Measurements from ENCODE around the gene CCDC7.

DNA sequence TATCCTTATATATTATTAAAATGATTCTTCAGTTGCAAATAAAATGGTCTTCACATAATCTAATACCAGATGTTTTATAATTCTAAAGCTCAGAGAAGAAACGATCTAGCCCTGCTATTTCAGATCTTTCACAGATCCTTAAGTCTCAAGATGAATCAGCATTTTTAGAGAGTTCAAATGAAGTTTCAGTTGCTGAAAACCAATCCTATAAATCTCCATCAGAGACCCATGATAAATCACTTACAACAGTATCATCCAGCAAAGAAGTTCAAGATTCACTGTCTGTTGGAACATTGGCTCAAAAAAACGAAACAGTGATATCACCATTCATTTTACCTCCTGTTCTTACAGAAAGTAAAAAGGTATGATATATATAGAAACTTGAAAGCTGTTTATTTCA, 137.0 kb downstream of the CCDC7 start:
- TF ChIP-seq GATA2 (IDR thresholded peaks at IDR 0.05; ENCODE audit: low read depth, low read length) (no peak), GATA3 (IDR thresholded peaks at IDR 0.05; ENCODE audit: low read depth, low read length) (no peak)

Data from SH-SY5Y (cell line).